Right cardiac atrium (tissue), 5 donors: ENCODE results near the gene TMEM42. TPM values are rescaled to one million over a fixed set of nuclear protein-coding genes. Genes with fewer than 3 reads are reported as not detected.

Source experiments
- ATAC-seq, 2 donors: fragments of 200-7000 bp; cut with Tn5 transposase; one replicate each; pipeline versions ENCODE4 v1.8.0 to v1.9.1; 2020; ENCODE audit warnings: moderate library complexity in 2 of 2, mild to moderate bottlenecking in 1 of 2
- DNase-seq, 3 donors: peaks; one replicate each; pipeline ENCODE4 v3.0.0-alpha.2; 2020
- H3K27ac ChIP-seq: one replicate; pipeline ENCODE4 v1.5.1; 2013; ENCODE audit warnings: mild to moderate bottlenecking, low read length, control low read depth, moderate library complexity
- H3K27me3 ChIP-seq: one replicate; pipeline ENCODE4 v1.6.1; 2013; ENCODE audit not compliant: control insufficient read depth, insufficient read depth
- H3K4me1 ChIP-seq: one replicate; pipeline ENCODE4 v1.6.1; 2013; ENCODE audit warnings: low read length; ENCODE audit not compliant: control insufficient read depth, insufficient read depth
- H3K4me3 ChIP-seq: one replicate; pipeline ENCODE4 v1.5.1; 2013; ENCODE audit warnings: low read length, control low read depth
- H3K9me3 ChIP-seq: one replicate; pipeline ENCODE4 v1.6.1; 2013; ENCODE audit warnings: low read length; ENCODE audit not compliant: control insufficient read depth
- WGBS: extraction: QIAGEN DNeasy Blood & Tissue Kit; methylation state at CpG from one replicate; pipeline ENCODE4 v1.1.7; 2013; 5-methylcytosine and 5-hydroxymethylcytosine counted together
- intact Hi-C, 4 donors: fragments of 100-400 bp; cut with DNase I; formaldehyde crosslinking; loops; one replicate each; pipeline versions ENCODE4 v1.11.0 to v1.14.0; 2022 to 2023
- polyA plus RNA-seq: library from polyadenylated mRNA; stranded (reverse); fragments of 200-250 nt; gene quantifications from one replicate; pipeline ENCODE4 v1.2.3, GENCODE V29; 2013
- total RNA-seq, 4 donors: library from RNA; stranded (reverse); fragmentation: NEBNext Ultra II Directional; extraction: Animal tissue kit (Norgen Biotek cat#: 25700); gene quantifications; one replicate each; pipeline ENCODE4 v1.2.1, GENCODE V29; 2021
- donor health status: healthy with polysubstance abuse.
- donor health status: DM: no; HTN: yes; CAD: no.
- donor health status: DM: no; HTN: no; CAD: no.
- donor health status: DM: no; HTN: yes; CAD: no; lungs with severe emphysema.
- donor health status: DM: yes; HTN: yes; CAD: no.

Gene TMEM42
- total and polyA plus RNA-seq, 5 donors = 8.4 to 13.6 (median 11.4) TPM

DNA sequence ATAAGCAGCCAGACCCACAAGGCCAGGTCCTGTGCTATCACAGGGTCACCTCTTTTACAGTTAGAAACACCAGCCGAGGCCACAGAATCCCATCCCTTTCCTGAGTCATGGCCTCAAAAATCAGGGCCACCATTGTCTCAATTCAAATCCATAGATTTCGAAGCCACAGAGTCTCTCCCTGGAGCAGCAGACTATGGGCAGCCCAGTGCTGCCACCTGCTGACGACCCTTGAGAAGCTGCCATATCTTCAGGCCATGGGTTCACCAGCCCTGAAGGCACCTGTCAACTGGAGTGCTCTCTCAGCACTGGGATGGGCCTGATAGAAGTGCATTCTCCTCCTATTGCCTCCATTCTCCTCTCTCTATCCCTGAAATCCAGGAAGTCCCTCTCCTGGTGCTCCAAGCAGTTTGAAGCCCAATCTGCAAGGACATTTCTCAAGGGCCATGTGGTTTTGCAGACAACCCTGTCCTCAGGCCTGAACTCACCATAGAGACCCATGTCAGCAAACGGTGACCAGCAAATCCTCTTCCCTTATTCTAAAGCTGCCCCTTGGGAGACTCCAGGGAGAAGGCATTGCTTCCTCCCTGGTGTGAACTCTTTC lies 52.3 kb downstream of the TMEM42 start:
- intact Hi-C loops = loop anchor here in 3 of 4 donors (5.0 kb wide), 1 partner anchor 382 kb away; no protein-coding TSS in a partner anchor
- Histone ChIP-seq H3K9me3 (no peaks in the 10 kb centered on the region), H3K4me1 (no peaks in the 10 kb centered on the region), H3K27me3 (no peaks in the 10 kb centered on the region), H3K4me3 (no peak overlapping the region), H3K27ac (no peak overlapping the region)
- DNase-seq = peak; percentile 57 to 86 (median 78)
- 27% methylated on average over 4 of the region's 4 CpGs for WGBS
- ATAC-seq = peak; percentile 51 to 72

DNA sequence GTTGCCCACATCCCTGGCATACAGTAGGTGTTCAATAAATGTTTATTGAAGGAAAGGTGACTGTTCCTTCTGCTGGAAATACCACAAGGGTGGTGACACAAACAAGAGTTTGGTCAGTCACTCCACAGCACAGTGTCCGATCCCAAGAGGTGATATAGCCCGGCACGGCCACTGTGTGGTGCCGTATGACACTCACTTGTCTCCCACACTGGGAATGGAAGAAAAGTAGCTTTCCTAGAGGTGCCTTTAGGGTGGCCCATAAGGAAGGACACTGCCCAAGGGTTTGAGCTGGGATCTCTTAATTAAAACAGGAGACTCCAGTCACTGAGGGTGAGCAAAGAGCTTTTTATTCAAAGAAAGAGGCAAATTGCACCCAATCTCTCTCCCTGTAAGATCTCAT lies 53.2 kb downstream of the TMEM42 start:
- Histone ChIP-seq H3K4me3 (no peak overlapping the region), H3K27ac (no peak overlapping the region), H3K9me3 (no peaks in the 10 kb centered on the region), H3K4me1 (no peaks in the 10 kb centered on the region), H3K27me3 (no peaks in the 10 kb centered on the region)
- WGBS = 56% methylated on average over 4 of the region's 4 CpGs
- intact Hi-C loops = loop anchor here in 3 of 4 donors (5.0 kb wide), 1 partner anchor 383 kb away; no protein-coding TSS in a partner anchor
- DNase-seq (no peak), ATAC-seq (peak; percentile 37 to 50)

Other genes starting within 250 kb of the TMEM42 start
- gene ZNF197, start 236.9 kb upstream of the TMEM42 start, total RNA-seq = 10 to 100 TPM; 13.3 to 15.8 (median 13.8) TPM
- 6.7 TPM for gene ZNF197, start 236.9 kb upstream of the TMEM42 start, polyA plus RNA-seq
- 10 to 100 TPM in 1 of 4 donors, 1 to 10 TPM in 3; 6.1 to 12.7 (median 7.7) TPM for gene ZNF35, start 213.2 kb upstream of the TMEM42 start, total RNA-seq
- 3.5 TPM for gene ZNF35, start 213.2 kb upstream of the TMEM42 start, polyA plus RNA-seq
- gene ZNF502, start 149.3 kb upstream of the TMEM42 start, total RNA-seq = 1 to 10 TPM; 3.4 to 4.6 (median 4.0) TPM
- gene ZNF502, start 149.3 kb upstream of the TMEM42 start, polyA plus RNA-seq = 2.0 TPM
- gene ZNF501, start 132.3 kb upstream of the TMEM42 start, total RNA-seq = 1 to 10 TPM; 4.1 to 6.3 (median 5.7) TPM
- gene ZNF501, start 132.3 kb upstream of the TMEM42 start, polyA plus RNA-seq = 1.9 TPM
- gene KIAA1143, start 100.3 kb upstream of the TMEM42 start, total RNA-seq = 10 to 100 TPM; 26.9 to 31.6 (median 28.8) TPM
- gene KIAA1143, start 100.3 kb upstream of the TMEM42 start, polyA plus RNA-seq = 17.2 TPM
- gene KIF15, start 100.1 kb upstream of the TMEM42 start, total RNA-seq = 1 to 10 TPM in 2 of 4 donors, under 1 TPM in 2; 0.25 to 1.3 (median 0.71) TPM
- 0.29 TPM for gene KIF15, start 100.1 kb upstream of the TMEM42 start, polyA plus RNA-seq
- not detected for gene TGM4, start 12.7 kb downstream of the TMEM42 start, total RNA-seq
- gene TGM4, start 12.7 kb downstream of the TMEM42 start, polyA plus RNA-seq = not detected
- gene ZDHHC3, start 114.3 kb downstream of the TMEM42 start, total RNA-seq = 10 to 100 TPM; 39.0 to 57.6 (median 40.8) TPM
- 23.9 TPM for gene ZDHHC3, start 114.3 kb downstream of the TMEM42 start, polyA plus RNA-seq
- gene EXOSC7, start 114.3 kb downstream of the TMEM42 start, total RNA-seq = 10 to 100 TPM; 22.7 to 37.5 (median 27.8) TPM
- 30.0 TPM for gene EXOSC7, start 114.3 kb downstream of the TMEM42 start, polyA plus RNA-seq
- gene CLEC3B, start 164.4 kb downstream of the TMEM42 start, total RNA-seq = 100 to 1,000 TPM; 133 to 170 (median 160) TPM
- gene CLEC3B, start 164.4 kb downstream of the TMEM42 start, polyA plus RNA-seq = 451 TPM